Measurements from ENCODE around the gene CX3CR1.

CX3CR1 gene

DNA sequence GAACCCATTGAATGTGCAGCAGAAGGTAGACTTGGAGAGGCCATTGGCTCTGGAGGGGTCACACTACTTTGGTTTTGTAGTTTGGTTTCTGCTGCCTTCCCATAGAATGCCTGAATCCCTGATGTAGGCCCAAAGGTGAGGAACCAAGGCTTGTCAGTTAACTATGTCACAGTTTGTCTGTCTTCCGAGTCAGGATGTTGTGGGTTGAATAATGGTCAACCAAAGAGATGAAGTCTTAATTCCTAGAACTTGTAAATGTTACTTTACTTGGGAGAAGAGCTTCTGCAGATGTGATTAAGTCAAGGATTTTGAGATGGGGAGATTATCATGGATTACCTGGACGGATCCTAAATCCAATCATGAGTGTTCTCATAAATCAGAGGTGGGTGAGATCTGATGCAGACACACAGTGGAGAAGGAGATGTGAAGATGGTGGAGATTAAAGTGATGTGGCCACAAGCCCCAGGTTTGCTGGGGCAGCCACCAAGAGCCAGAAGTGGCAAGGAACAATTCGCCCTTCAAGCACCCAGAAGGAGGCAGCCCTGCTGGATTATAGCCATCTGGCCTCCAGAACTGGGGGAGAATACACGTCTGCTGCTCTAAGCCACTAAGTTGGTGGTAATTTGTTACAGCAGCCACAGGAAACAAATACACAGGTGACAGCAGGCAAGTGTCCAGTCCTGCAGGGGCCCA, 47.4 kb upstream of the CX3CR1 start:
- H3K4me2 ChIP-seq (ENCODE audit: low read length), result no peak overlapping the region
- H3K27ac ChIP-seq (ENCODE audit: low read depth, low read length), result no peak overlapping the region
- H3F3A ChIP-seq (ENCODE audit: control insufficient read depth, insufficient read depth), result no peaks in the 10 kb centered on the region
- H4K20me1 ChIP-seq (ENCODE audit: control insufficient read depth, insufficient read depth, low read depth, low read length), result no peaks in the 10 kb centered on the region
- TF ChIP-seq, protein P1, sequence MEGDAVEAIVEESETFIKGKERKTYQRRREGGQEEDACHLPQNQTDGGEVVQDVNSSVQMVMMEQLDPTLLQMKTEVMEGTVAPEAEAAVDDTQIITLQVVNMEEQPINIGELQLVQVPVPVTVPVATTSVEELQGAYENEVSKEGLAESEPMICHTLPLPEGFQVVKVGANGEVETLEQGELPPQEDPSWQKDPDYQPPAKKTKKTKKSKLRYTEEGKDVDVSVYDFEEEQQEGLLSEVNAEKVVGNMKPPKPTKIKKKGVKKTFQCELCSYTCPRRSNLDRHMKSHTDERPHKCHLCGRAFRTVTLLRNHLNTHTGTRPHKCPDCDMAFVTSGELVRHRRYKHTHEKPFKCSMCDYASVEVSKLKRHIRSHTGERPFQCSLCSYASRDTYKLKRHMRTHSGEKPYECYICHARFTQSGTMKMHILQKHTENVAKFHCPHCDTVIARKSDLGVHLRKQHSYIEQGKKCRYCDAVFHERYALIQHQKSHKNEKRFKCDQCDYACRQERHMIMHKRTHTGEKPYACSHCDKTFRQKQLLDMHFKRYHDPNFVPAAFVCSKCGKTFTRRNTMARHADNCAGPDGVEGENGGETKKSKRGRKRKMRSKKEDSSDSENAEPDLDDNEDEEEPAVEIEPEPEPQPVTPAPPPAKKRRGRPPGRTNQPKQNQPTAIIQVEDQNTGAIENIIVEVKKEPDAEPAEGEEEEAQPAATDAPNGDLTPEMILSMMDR (IDR thresholded peaks at IDR 0.05; ENCODE audit: low read depth, low read length, poor library complexity, severe bottlenecking), result no peak
- no peak for TF ChIP-seq EZH2phosphoT487 (IDR thresholded peaks at IDR 0.05; ENCODE audit: borderline replicate concordance, low read length)
- no peaks in the 10 kb centered on the region for H3K79me2 ChIP-seq (ENCODE audit: control insufficient read depth, low read length)
- H3K9me3 ChIP-seq (ENCODE audit: control insufficient read depth, insufficient read depth, low read length), result no peaks in the 10 kb centered on the region
- no peaks in the 10 kb centered on the region for H3K36me3 ChIP-seq (ENCODE audit: control insufficient read depth, low read length)
- no peaks in the 10 kb centered on the region for H3K4me1 ChIP-seq (ENCODE audit: control insufficient read depth, low read length)
- peaks cover 43% of the 10 kb centered on the region for H3K27me3 ChIP-seq (ENCODE audit: control insufficient read depth, low read length)
- H3K9me2 ChIP-seq (replicated peaks; ENCODE audit: control insufficient read depth, low read length), result no peaks in the 10 kb centered on the region; the same call in 1 of the 2 replicates
- no peak overlapping the region for H3K4me3 ChIP-seq (ENCODE audit: low read length)

DNA sequence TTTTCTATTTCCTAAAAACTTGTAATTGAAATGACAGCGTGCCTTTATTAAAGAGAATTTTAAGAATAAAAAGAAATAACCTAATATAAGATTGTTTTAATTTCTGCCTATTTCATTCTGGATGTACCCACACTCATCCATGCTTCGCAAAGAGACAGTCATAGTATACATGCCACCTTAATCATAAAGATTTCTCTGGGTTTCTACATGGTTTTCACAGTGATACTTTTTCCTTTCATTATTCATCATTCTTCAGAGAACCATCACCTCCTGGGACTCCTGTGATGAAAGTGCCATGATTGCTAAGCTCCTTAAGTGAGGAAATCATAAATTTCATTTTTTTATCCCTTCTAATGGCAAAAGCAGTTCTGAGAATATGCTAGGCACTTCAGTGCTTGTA, 45.4 kb upstream of the CX3CR1 start:
- no peaks in the 10 kb centered on the region for H3K79me2 ChIP-seq (ENCODE audit: control insufficient read depth, low read length)
- H3K36me3 ChIP-seq (ENCODE audit: control insufficient read depth, low read length), result no peaks in the 10 kb centered on the region
- H3F3A ChIP-seq (ENCODE audit: control insufficient read depth, insufficient read depth), result no peaks in the 10 kb centered on the region
- H4K20me1 ChIP-seq (ENCODE audit: control insufficient read depth, insufficient read depth, low read depth, low read length), result no peaks in the 10 kb centered on the region
- no peaks in the 10 kb centered on the region for H3K4me1 ChIP-seq (ENCODE audit: control insufficient read depth, low read length)
- no peak overlapping the region for H3K4me3 ChIP-seq (ENCODE audit: low read length)
- no peaks in the 10 kb centered on the region for H3K9me3 ChIP-seq (ENCODE audit: control insufficient read depth, insufficient read depth, low read length)
- no peak overlapping the region for H3K4me2 ChIP-seq (ENCODE audit: low read length)
- no peak for TF ChIP-seq EZH2phosphoT487 (IDR thresholded peaks at IDR 0.05; ENCODE audit: borderline replicate concordance, low read length)
- TF ChIP-seq, protein P1 (IDR thresholded peaks at IDR 0.05; ENCODE audit: low read depth, low read length, poor library complexity, severe bottlenecking), result no peak
- no peaks in the 10 kb centered on the region; the same call in 1 of the 2 replicates for H3K9me2 ChIP-seq (replicated peaks; ENCODE audit: control insufficient read depth, low read length)
- peaks cover 38% of the 10 kb centered on the region for H3K27me3 ChIP-seq (ENCODE audit: control insufficient read depth, low read length)
- no peak overlapping the region for H3K27ac ChIP-seq (ENCODE audit: low read depth, low read length)

DNA sequence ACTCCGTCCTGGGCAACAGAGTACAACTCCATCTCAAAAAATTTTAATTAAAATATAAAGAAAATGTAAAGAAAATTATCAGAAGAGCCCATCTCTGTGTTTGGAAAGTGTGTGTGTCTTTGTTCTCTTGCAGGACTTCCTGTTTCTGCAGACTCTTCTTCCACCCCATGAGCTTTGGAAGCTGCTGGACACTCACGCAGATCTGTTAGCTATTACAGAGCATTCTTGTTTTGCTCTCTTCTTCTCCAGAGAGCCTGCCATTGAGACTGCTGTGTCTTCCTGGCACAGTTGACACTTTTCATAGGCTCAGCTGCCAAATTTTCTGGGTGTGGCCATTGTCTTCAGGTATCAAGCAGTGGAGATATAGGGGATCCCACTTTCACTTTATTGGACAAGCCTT, 43.7 kb upstream of the CX3CR1 start:
- H3K79me2 ChIP-seq (ENCODE audit: control insufficient read depth, low read length), result no peaks in the 10 kb centered on the region
- TF ChIP-seq, protein P1 (IDR thresholded peaks at IDR 0.05; ENCODE audit: low read depth, low read length, poor library complexity, severe bottlenecking), result no peak
- TF ChIP-seq EZH2phosphoT487 (IDR thresholded peaks at IDR 0.05; ENCODE audit: borderline replicate concordance, low read length), result no peak
- H3K9me3 ChIP-seq (ENCODE audit: control insufficient read depth, insufficient read depth, low read length), result no peaks in the 10 kb centered on the region
- H3K27ac ChIP-seq (ENCODE audit: low read depth, low read length), result no peak overlapping the region
- no peaks in the 10 kb centered on the region for H4K20me1 ChIP-seq (ENCODE audit: control insufficient read depth, insufficient read depth, low read depth, low read length)
- no peak overlapping the region for H3K4me2 ChIP-seq (ENCODE audit: low read length)
- H3K27me3 ChIP-seq (ENCODE audit: control insufficient read depth, low read length), result peaks cover 25% of the 10 kb centered on the region
- no peaks in the 10 kb centered on the region for H3K4me1 ChIP-seq (ENCODE audit: control insufficient read depth, low read length)
- no peaks in the 10 kb centered on the region for H3F3A ChIP-seq (ENCODE audit: control insufficient read depth, insufficient read depth)
- H3K4me3 ChIP-seq (ENCODE audit: low read length), result no peak overlapping the region
- H3K9me2 ChIP-seq (replicated peaks; ENCODE audit: control insufficient read depth, low read length), result no peaks in the 10 kb centered on the region; the same call in 1 of the 2 replicates
- H3K36me3 ChIP-seq (ENCODE audit: control insufficient read depth, low read length), result no peaks in the 10 kb centered on the region
